LNCaP clone FGC (cell line): Measurements from ENCODE around the gene SH2D6.
"Not testable (repeated sequence)": the region's sequence is repeated elsewhere in the genome, so short reads cannot be mapped to it uniquely, and the experiment has no call there.

ENCODE experiments used
- DNase-seq: peaks from one replicate; pipeline ENCODE4 v3.0.0-alpha.2; 2011; ENCODE audit warnings: low read depth
- H3K4me3 ChIP-seq: 2 replicates; pipeline ENCODE4 v1.5.1; 2011; ENCODE audit warnings: mild to moderate bottlenecking, low read depth, low read length, control low read depth
- CTCF ChIP-seq: IDR thresholded peaks from 2 replicates; pipeline ENCODE4 v1.5.1; 2012; ENCODE audit warnings: mild to moderate bottlenecking; ENCODE audit not compliant: control insufficient read depth, insufficient read depth; ENCODE audit errors: extremely low read depth

Gene SH2D6

DNA sequence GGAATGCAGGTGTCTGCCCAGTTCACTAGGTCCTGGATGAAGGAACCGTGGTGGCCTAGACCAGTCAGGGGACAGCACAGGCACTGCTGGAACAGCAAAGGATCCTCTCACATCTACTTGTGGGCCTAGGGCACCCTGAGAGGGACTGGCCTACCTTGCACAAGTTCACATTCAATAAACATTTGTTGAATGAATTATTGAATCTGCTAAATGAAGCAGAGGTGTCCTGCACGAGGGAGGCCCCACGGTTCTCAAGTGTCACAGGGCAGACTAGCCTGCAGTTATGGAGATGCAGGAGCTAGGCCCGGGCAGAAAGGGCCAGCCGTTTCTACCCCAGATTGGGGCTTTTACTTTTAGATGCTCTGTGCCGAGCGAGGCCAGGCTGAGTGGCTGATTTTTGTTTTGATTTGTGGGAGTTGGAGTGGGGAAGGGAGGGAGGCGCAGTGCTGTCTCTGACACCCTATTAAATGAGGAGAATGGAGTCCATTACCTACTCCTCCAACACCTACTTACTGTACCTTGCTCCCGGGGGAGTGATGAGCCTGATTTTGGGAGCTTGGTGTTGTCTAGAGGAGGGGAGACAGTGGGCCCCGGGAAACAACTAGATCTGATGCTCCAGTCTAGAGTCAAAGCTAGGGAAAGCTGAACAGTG, 18.4 kb downstream of the SH2D6 start:
- TF ChIP-seq CTCF: no peak
- no peak overlapping the region for H3K4me3 ChIP-seq

GRCh38 chr2:85437488-85438200, 19.1 kb downstream of the SH2D6 start:
- no peak overlapping the region for H3K4me3 ChIP-seq
- no peak for DNase-seq

More for the DNA sequence above, 18.4 kb downstream of the SH2D6 start:
- no peak for DNase-seq

GRCh38 chr2:85438201-85439024, 19.9 kb downstream of the SH2D6 start:
- H3K4me3 ChIP-seq: no peak overlapping the region
- TF ChIP-seq CTCF: no peak
- no peak for DNase-seq

More at GRCh38 chr2:85437488-85438200, 19.1 kb downstream of the SH2D6 start:
- TF ChIP-seq CTCF: no peak

DNA sequence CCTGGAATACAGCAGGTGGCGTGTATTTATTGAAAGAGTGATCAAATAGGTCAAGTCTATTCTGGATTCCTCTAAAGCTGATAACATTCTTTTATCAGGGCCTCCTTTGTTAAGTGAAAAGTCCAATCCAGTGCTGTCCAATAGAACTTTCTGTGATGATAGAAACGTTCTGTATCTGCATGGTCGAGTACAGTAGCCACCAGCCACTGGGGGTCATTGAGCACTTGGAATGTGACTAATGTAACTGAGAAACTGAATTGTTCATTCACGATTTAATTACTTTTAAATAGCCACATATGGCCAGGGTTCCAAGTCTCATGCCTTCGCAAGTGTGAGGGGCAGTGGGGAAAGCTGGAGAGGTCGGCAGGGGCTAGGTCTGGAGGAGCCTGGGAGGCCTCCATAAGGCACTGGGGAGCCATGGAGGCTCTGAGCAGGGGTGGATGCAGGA, 20.5 kb downstream of the SH2D6 start:
- no peak for TF ChIP-seq CTCF
- H3K4me3 ChIP-seq: no peak overlapping the region

DNA sequence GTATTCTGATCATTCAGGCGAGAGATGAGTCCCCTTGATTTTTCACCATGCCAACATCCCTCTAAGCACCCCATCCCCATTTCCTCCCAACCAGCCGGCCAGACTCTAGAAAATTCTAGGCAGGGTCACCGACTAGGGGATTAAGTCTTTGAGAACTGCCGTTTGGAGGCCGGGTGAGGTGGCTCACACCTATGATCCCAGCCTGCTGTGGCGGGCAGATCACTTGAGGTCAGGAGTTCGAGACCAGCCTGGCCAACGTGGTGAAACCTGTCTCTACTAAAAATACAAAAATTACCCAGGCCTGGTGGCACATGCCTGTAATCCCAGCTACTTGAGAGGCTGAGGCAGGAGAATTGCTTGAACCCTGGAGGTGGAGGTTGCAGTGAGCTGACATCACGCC, 21.1 kb downstream of the SH2D6 start:
- not testable (repeated sequence) for H3K4me3 ChIP-seq

More for the DNA sequence above, 20.5 kb downstream of the SH2D6 start:
- no peak for DNase-seq

DNA sequence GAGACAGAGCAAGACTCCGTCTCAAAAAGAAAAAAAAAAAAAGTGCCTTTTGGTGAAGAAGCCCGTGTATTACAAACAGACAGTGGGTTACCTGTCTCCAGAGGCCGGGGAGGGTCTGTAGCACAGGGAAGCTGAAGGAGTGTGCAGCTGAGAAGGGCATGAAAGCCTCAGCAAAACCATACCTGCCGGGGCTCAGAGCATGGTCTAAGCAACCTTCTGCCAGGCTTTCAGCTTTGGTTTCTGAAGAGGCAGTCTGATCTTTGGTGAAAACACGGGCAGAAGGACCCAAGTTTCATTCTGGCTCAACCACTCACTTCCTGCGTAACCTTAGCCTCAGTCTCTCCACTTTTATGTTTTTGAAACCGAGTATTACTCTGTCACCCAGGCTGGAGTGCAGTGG, 21.5 kb downstream of the SH2D6 start:
- H3K4me3 ChIP-seq: no peak overlapping the region
- no peak for DNase-seq
- TF ChIP-seq CTCF: no peak

More for the DNA sequence above, 21.1 kb downstream of the SH2D6 start:
- DNase-seq: not testable (repeated sequence)

DNA sequence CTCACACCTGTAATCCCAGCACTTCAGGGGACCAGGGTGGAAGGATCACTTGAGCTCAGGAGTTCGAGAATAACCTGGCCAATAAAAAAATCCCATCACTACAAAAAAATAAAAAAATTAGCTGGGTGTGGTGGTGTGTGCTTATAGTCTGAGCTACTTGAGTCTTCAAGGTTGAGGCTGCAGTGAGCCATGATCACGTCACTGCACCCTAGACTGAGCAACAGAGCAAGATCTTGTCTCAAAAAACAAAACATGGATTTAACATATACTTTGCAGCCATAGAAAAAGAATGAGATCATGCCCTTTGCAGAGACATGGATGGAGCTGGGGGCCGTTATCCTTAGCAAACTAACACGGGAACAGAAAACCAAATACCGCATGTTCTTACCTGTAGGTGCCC, 22.2 kb downstream of the SH2D6 start:
- no peak for TF ChIP-seq CTCF
- DNase-seq: no peak
- H3K4me3 ChIP-seq: no peak overlapping the region
